Activated CD4-positive, alpha-beta T cell treated with anti-CD3 and anti-CD28 coated beads, Interleukin-2, amount 50 U/mL, for 4 hours (primary cell): ENCODE measurements around the gene ZNF524.

ENCODE experiments used
- DNase-seq, 2 experiments: peaks; one replicate each; pipeline ENCODE4 v3.0.0-alpha.2; 2020

ZNF524 gene

GRCh38 chr19:55643887-55644176, 43.7 kb downstream of the ZNF524 start:
- no peak for DNase-seq

- DNase-seq: no peak
Measured at GRCh38 chr19:55644191-55644833, 44.2 kb downstream of the ZNF524 start.

- DNase-seq: no peak
Measured at GRCh38 chr19:55644842-55645511, 44.9 kb downstream of the ZNF524 start.

- DNase-seq: no peak
Measured at GRCh38 chr19:55645512-55645881, 45.4 kb downstream of the ZNF524 start.

- no peak for DNase-seq
Measured at GRCh38 chr19:55646889-55647731, 47.0 kb downstream of the ZNF524 start.

- DNase-seq: peak; percentile 51 to 59
Measured at GRCh38 chr19:55647732-55648584, 47.9 kb downstream of the ZNF524 start, which contains the start of gene CCDC106. TSS of gene CCDC106 (plus strand) at chr19:55648212. CDS start at chr19:55649047, 835 bp downstream.

GRCh38 chr19:55648585-55649267, 48.6 kb downstream of the ZNF524 start:
- no peak for DNase-seq

GRCh38 chr19:55649268-55650125, 49.4 kb downstream of the ZNF524 start:
- DNase-seq: no peak

- DNase-seq: no peak
Measured at GRCh38 chr19:55650126-55650557, 50.1 kb downstream of the ZNF524 start.

GRCh38 chr19:55650602-55651230, 50.6 kb downstream of the ZNF524 start:
- DNase-seq: no peak

- no peak for DNase-seq
Measured at GRCh38 chr19:55651236-55651635, 51.1 kb downstream of the ZNF524 start.

GRCh38 chr19:55652311-55653128, 52.4 kb downstream of the ZNF524 start:
- no peak for DNase-seq
